ENCODE measurements around the gene ZFY.

DNA sequence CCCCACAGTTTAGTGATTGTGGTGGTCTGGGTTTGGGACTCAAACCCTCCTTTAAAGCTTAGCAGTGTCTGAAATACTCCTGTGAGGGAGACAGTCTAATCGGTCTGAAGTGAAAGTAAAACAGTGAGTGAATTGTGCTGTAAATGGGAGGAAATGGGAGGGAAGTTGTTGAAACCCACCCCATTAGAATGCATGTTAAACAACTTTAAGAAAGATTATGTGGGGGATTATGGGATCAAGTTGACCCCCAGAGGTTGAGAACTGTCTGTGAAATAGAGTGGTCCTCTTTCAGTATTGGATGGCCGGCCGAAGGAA lies 68.3 kb downstream of the ZFY start:
- TF ChIP-seq CTCF (optimal IDR thresholded peaks at IDR 0.05 in 1 of 3, IDR thresholded peaks at IDR 0.05 in 1 of 3, conservative IDR thresholded peaks at IDR 0.05 in 1 of 3; ENCODE audit: extremely low read depth in 1 of 3, insufficient read depth in 2 of 3, low read length in 3 of 3) (no peak), EZH2 (IDR thresholded peaks at IDR 0.05; ENCODE audit: low read length) (no peak)

All from keratinocyte (primary cell).